H9 (cell line): ENCODE results near the gene RASGRP4. TPM values are rescaled to one million over a fixed set of nuclear protein-coding genes. Genes with fewer than 3 reads are reported as not detected.
"Not testable (repeated sequence)": the region's sequence is repeated elsewhere in the genome, so short reads cannot be mapped to it uniquely, and the experiment has no call there.

Experiments
- DNase-seq: peaks from one replicate; pipeline ENCODE4 v3.0.0-alpha.2; 2017
- H2AFZ ChIP-seq: one replicate; pipeline ENCODE4 v1.6.1; 2013; ENCODE audit warnings: mild to moderate bottlenecking, low read length, control low read depth, moderate library complexity
- H2AK5ac ChIP-seq: 2 replicates; pipeline ENCODE4 v1.6.1; 2013; ENCODE audit warnings: low read length, control low read depth, mixed read lengths; ENCODE audit not compliant: insufficient read length
- H2BK120ac ChIP-seq: one replicate; pipeline ENCODE4 v1.6.1; 2013; ENCODE audit warnings: low read depth, mild to moderate bottlenecking, low read length, control low read depth, inconsistent platforms; ENCODE audit not compliant: poor library complexity, severe bottlenecking
- H2BK12ac ChIP-seq: 2 replicates; pipeline ENCODE4 v1.6.1; 2013; ENCODE audit warnings: low read length, control low read depth, mixed read lengths, low read depth; ENCODE audit not compliant: insufficient read length
- H2BK15ac ChIP-seq: 2 replicates; pipeline ENCODE4 v1.6.1; 2013; ENCODE audit warnings: low read depth, low read length, control low read depth
- H2BK20ac ChIP-seq: one replicate; pipeline ENCODE4 v1.6.1; 2013; ENCODE audit warnings: low read depth, mild to moderate bottlenecking, low read length, control low read depth, inconsistent platforms; ENCODE audit not compliant: poor library complexity, severe bottlenecking
- H2BK5ac ChIP-seq: 2 replicates; pipeline ENCODE4 v1.6.1; 2013; ENCODE audit warnings: low read length, control low read depth, mixed read lengths; ENCODE audit not compliant: insufficient read length
- H3K14ac ChIP-seq: 2 replicates; pipeline ENCODE4 v1.6.1; 2013; ENCODE audit warnings: low read length, control low read depth; ENCODE audit not compliant: insufficient read depth
- H3K18ac ChIP-seq: 2 replicates; pipeline ENCODE4 v1.6.1; 2013; ENCODE audit warnings: low read depth, mild to moderate bottlenecking, mixed read lengths, low read length, control low read depth; ENCODE audit not compliant: insufficient read length
- H3K23ac ChIP-seq: 2 replicates; pipeline ENCODE4 v1.6.1; 2013; ENCODE audit warnings: low read length, control low read depth, mixed read lengths, low read depth; ENCODE audit not compliant: insufficient read length
- H3K23me2 ChIP-seq: 2 replicates; pipeline ENCODE4 v1.6.1; 2013; ENCODE audit warnings: low read depth, mild to moderate bottlenecking, mixed read lengths, low read length, control low read depth; ENCODE audit not compliant: insufficient read length, poor library complexity, severe bottlenecking
- H3K27ac ChIP-seq: 2 replicates; pipeline ENCODE4 v1.5.1; 2013; ENCODE audit warnings: low read length, control low read depth, mixed read lengths, low read depth; ENCODE audit not compliant: insufficient read length
- H3K27me3 ChIP-seq: 2 replicates; pipeline ENCODE4 v1.6.1; 2013; ENCODE audit warnings: low read length, control low read depth, inconsistent platforms; ENCODE audit not compliant: insufficient read depth
- H3K4ac ChIP-seq: 2 replicates; pipeline ENCODE4 v1.6.1; 2013; ENCODE audit warnings: low read depth, mild to moderate bottlenecking, control low read depth, inconsistent platforms, low read length, moderate library complexity
- H3K4me1 ChIP-seq: 2 replicates; pipeline ENCODE4 v1.6.1; 2013; ENCODE audit warnings: low read length, control low read depth, inconsistent platforms; ENCODE audit not compliant: insufficient read depth
- H3K4me2 ChIP-seq: 2 replicates; pipeline ENCODE4 v1.6.1; 2013; ENCODE audit warnings: low read length, control low read depth, mixed read lengths; ENCODE audit not compliant: insufficient read length, insufficient read depth
- H3K56ac ChIP-seq: 2 replicates; pipeline ENCODE4 v1.6.1; 2013; ENCODE audit warnings: low read depth, mild to moderate bottlenecking, mixed read lengths, low read length, control low read depth; ENCODE audit not compliant: insufficient read length
- H3K79me1 ChIP-seq: 2 replicates; pipeline ENCODE4 v1.6.1; 2013; ENCODE audit warnings: low read depth, mild to moderate bottlenecking, moderate library complexity, low read length, control low read depth, inconsistent platforms; ENCODE audit not compliant: insufficient read depth, poor library complexity, severe bottlenecking
- H3K79me2 ChIP-seq: 2 replicates; pipeline ENCODE4 v1.6.1; 2013; ENCODE audit warnings: low read length, control low read depth, inconsistent platforms; ENCODE audit not compliant: insufficient read depth
- H3K9ac ChIP-seq: 2 replicates; pipeline ENCODE4 v1.6.1; 2013; ENCODE audit warnings: low read length, control low read depth, mixed read lengths; ENCODE audit not compliant: insufficient read length; ENCODE audit errors: extremely low read depth
- H3K9me3 ChIP-seq: one replicate; pipeline ENCODE4 v1.6.1; 2013; ENCODE audit warnings: low read depth, low read length, inconsistent platforms; ENCODE audit not compliant: control insufficient read depth
- H3T11ph ChIP-seq: one replicate; pipeline ENCODE4 v1.6.1; 2013; ENCODE audit warnings: mild to moderate bottlenecking, low read length, control low read depth, inconsistent platforms
- H4K20me1 ChIP-seq: one replicate; pipeline ENCODE4 v1.6.1; 2013; ENCODE audit not compliant: control insufficient read depth, insufficient read length, insufficient read depth
- H4K5ac ChIP-seq: 2 replicates; pipeline ENCODE4 v1.6.1; 2013; ENCODE audit warnings: low read depth, mild to moderate bottlenecking, mixed read lengths, low read length, control low read depth; ENCODE audit not compliant: insufficient read length
- H4K8ac ChIP-seq: replicated peaks from 2 replicates; pipeline ENCODE4 v1.6.1; 2013; ENCODE audit warnings: low read length, control low read depth, mixed read lengths, low read depth; ENCODE audit not compliant: insufficient read length
- H4K91ac ChIP-seq: 2 replicates; pipeline ENCODE4 v1.6.1; 2013; ENCODE audit warnings: low read depth, mild to moderate bottlenecking, moderate library complexity, mixed read lengths, low read length, control low read depth; ENCODE audit not compliant: insufficient read length
- H3K27ac Mint-ChIP-seq, 3 experiments: 2 replicates in 2 of 3; 3 replicates in 1 of 3; pipeline ENCODE4 v1.8.0; 2020 to 2021; ENCODE audit warnings: mixed read lengths in 3 of 3, mild to moderate bottlenecking in 1 of 3, moderate library complexity in 1 of 3
- H3K27me3 Mint-ChIP-seq: 2 replicates; pipeline ENCODE4 v1.8.0; 2021; ENCODE audit warnings: low read depth, mild to moderate bottlenecking, moderate library complexity, mixed read lengths
- H3K36me3 Mint-ChIP-seq, 3 experiments: 2 replicates in 2 of 3; 3 replicates in 1 of 3; pipeline ENCODE4 v1.8.0; 2020 to 2021; ENCODE audit warnings: low read depth in 3 of 3, mixed read lengths in 3 of 3; ENCODE audit not compliant: insufficient read depth in 1 of 3
- H3K4me1 Mint-ChIP-seq, 2 experiments: 2 replicates each; pipeline ENCODE4 v1.8.0; 2020; ENCODE audit warnings: mixed read lengths in 2 of 2
- H3K4me3 Mint-ChIP-seq, 2 experiments: 2 replicates in 1 of 2; 3 replicates in 1 of 2; pipeline ENCODE4 v1.8.0; 2020 to 2021; ENCODE audit warnings: mild to moderate bottlenecking in 2 of 2, mixed read lengths in 2 of 2, moderate library complexity in 1 of 2
- H3K9me3 Mint-ChIP-seq, 2 experiments: 2 replicates in 1 of 2; 3 replicates in 1 of 2; pipeline ENCODE4 v1.8.0; 2020; ENCODE audit warnings: mild to moderate bottlenecking in 2 of 2, mixed read lengths in 2 of 2, moderate library complexity in 1 of 2
- whole genome bisulfite sequencing: extraction: QIAGEN DNeasy Blood & Tissue Kit; methylation state at CpG from one replicate; pipeline ENCODE4 v1.1.7; 2013; ENCODE audit warnings: missing lambda C conversion rate, low lambda C conversion rate, mixed read lengths; ENCODE audit not compliant: insufficient read length; ENCODE audit errors: extremely low coverage; 5-methylcytosine and 5-hydroxymethylcytosine counted together
- total RNA-seq: library from RNA; stranded (reverse); gene quantifications from 2 replicates; pipeline ENCODE4 v1.2.1, GENCODE V29; 2021
- TF ChIP-seq, protein P1 (sequence below): fragments of 200-600 bp; sonication (generic); conservative IDR thresholded peaks from 3 replicates; pipeline ENCODE4 v1.8.0; 2021; ENCODE audit warnings: antibody characterized with exemption, mild to moderate bottlenecking

The RASGRP4 gene
- total RNA-seq, 1 experiment from 2014 or later: 0.28 TPM

DNA sequence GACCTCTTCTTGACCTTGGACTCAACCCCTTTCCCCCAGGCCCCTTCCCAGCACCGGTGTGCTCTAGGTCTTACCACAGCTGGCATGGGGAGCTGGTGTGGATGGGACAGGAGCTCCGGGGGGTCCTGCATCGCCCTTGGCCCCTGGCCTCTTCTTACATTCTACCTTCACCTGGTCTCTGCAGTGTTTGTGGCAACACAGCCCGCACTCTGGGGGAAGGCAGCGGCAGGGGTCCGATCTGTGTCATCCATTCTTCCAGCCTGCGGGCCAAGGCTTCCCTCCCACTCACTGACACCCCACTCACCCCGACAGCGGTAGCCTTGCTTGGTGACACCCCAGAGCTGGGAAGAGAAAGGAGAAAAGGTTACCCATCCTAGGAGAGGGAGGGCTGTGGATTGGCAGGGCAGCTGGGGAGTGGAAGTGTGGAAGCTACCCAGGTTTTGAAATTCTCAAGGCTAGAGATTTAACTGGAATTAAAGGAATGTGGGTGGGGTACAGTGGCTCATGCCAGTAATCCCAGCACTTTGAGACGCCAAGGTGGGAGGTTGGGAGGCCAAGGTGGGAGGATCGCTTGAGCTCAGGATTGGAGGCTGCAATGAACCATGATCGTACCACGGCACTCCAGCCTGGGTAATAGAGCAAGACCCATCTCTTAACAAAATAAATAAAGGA lies 14.8 kb downstream of the RASGRP4 start:
- H3K4ac ChIP-seq: no peak overlapping the region
- no peak overlapping the region for H3K4me2 ChIP-seq
- TF ChIP-seq, protein P1, sequence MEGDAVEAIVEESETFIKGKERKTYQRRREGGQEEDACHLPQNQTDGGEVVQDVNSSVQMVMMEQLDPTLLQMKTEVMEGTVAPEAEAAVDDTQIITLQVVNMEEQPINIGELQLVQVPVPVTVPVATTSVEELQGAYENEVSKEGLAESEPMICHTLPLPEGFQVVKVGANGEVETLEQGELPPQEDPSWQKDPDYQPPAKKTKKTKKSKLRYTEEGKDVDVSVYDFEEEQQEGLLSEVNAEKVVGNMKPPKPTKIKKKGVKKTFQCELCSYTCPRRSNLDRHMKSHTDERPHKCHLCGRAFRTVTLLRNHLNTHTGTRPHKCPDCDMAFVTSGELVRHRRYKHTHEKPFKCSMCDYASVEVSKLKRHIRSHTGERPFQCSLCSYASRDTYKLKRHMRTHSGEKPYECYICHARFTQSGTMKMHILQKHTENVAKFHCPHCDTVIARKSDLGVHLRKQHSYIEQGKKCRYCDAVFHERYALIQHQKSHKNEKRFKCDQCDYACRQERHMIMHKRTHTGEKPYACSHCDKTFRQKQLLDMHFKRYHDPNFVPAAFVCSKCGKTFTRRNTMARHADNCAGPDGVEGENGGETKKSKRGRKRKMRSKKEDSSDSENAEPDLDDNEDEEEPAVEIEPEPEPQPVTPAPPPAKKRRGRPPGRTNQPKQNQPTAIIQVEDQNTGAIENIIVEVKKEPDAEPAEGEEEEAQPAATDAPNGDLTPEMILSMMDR: no peak
- H3K36me3 Mint-ChIP-seq: peaks cover 3 to 12% (median 11%) of the 10 kb centered on the region in 3 experiments; a peak in 6 of 7 replicates
- no peak overlapping the region for H2BK12ac ChIP-seq
- H3K27me3 Mint-ChIP-seq: peaks cover 2% of the 10 kb centered on the region
- H2AFZ ChIP-seq: no peak overlapping the region
- H4K91ac ChIP-seq: no peak overlapping the region
- H3K79me1 ChIP-seq: no peaks in the 10 kb centered on the region
- H3K79me2 ChIP-seq: no peaks in the 10 kb centered on the region
- H3K18ac ChIP-seq: no peak overlapping the region
- no peak overlapping the region for H2BK120ac ChIP-seq
- no peak overlapping the region for H2AK5ac ChIP-seq
- H4K5ac ChIP-seq: no peak overlapping the region
- no peak overlapping the region for H3K23ac ChIP-seq
- H2BK5ac ChIP-seq: no peak overlapping the region
- no peak overlapping the region for H3K4me3 Mint-ChIP-seq
- no peaks in the 10 kb centered on the region for H3K4me1 ChIP-seq
- no peaks in the 10 kb centered on the region for H3K23me2 ChIP-seq
- WGBS: no CpG with 5 or more reads among the region's 13 CpGs
- no peak overlapping the region for H4K8ac ChIP-seq
- DNase-seq: no peak
- no peaks in the 10 kb centered on the region for H3K9me3 ChIP-seq
- H3K9me3 Mint-ChIP-seq: no peaks in the 10 kb centered on the region
- H3K56ac ChIP-seq: no peak overlapping the region
- H2BK15ac ChIP-seq: no peak overlapping the region
- H3K27me3 ChIP-seq: no peaks in the 10 kb centered on the region
- H3K4me1 Mint-ChIP-seq: 0 out of 4 replicates have a peak, but pooled peaks cover 0 to 4% of the 10 kb centered on the region in 2 experiments
- H3K14ac ChIP-seq: no peak overlapping the region
- H2BK20ac ChIP-seq: no peak overlapping the region
- H3K9ac ChIP-seq: no peak overlapping the region
- H4K20me1 ChIP-seq: no peaks in the 10 kb centered on the region
- no peak overlapping the region; a peak in 1 of 7 replicates for H3K27ac Mint-ChIP-seq
- no peak overlapping the region for H3K27ac ChIP-seq
- no peak overlapping the region for H3T11ph ChIP-seq

DNA sequence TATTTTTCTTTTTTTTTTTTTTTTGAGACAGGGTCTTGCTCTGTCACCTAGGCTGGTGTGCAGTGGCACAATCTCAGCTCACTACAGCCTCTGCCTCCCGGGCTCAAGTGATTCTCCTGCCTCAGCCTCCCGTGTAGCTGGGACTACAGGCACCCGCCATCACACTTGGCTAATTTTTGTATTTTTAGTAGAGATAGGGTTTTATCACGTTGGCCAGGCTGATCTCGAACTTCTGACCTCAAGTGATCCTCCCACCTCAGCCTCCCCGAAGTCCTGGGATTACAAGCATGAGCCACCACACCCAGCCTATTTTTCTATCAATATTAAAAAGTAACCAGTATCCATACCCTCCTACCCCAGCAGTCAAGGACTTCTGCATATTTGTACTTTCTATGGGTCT lies 15.6 kb downstream of the RASGRP4 start:
- H2BK12ac ChIP-seq, H3K27ac Mint-ChIP-seq, H3K9me3 Mint-ChIP-seq, H3K27ac ChIP-seq, H2BK120ac ChIP-seq, H3K23me2 ChIP-seq, H3K23ac ChIP-seq, H3K4me2 ChIP-seq, H2AK5ac ChIP-seq, H4K5ac ChIP-seq, H3K9me3 ChIP-seq, H4K20me1 ChIP-seq, H2BK20ac ChIP-seq, H3K18ac ChIP-seq, H3T11ph ChIP-seq, H4K8ac ChIP-seq, H3K9ac ChIP-seq, H3K4ac ChIP-seq, H2BK15ac ChIP-seq, H3K14ac ChIP-seq, H3K27me3 Mint-ChIP-seq, H2AFZ ChIP-seq, H3K4me1 Mint-ChIP-seq, H3K4me1 ChIP-seq, H4K91ac ChIP-seq, H3K79me2 ChIP-seq, H3K4me3 Mint-ChIP-seq, H3K56ac ChIP-seq, DNase-seq, H3K27me3 ChIP-seq, H2BK5ac ChIP-seq, H3K79me1 ChIP-seq: not testable (repeated sequence)
- peaks cover 3 to 13% (median 13%) of the 10 kb centered on the region in 3 experiments; a peak in 6 of 7 replicates for H3K36me3 Mint-ChIP-seq
- no CpG with 5 or more reads among the region's 6 CpGs for WGBS
